Measurements from ENCODE around the gene C6orf120.
"Not testable (repeated sequence)": the region's sequence is repeated elsewhere in the genome, so short reads cannot be mapped to it uniquely, and the experiment has no call there.

C6orf120 gene

GRCh38 chr6:169685860-169686259 is 16.1 kb upstream of the C6orf120 start:
- no peak for DNase-seq

GRCh38 chr6:169689287-169689686 is 12.6 kb upstream of the C6orf120 start:
- DNase-seq, result no peak

GRCh38 chr6:169691260-169691659 is 10.7 kb upstream of the C6orf120 start:
- no peak for DNase-seq

GRCh38 chr6:169692516-169692915 is 9.4 kb upstream of the C6orf120 start:
- no peak for DNase-seq

GRCh38 chr6:169695131-169695530 is 6.8 kb upstream of the C6orf120 start:
- DNase-seq, result no peak

GRCh38 chr6:169697115-169697514 is 4.8 kb upstream of the C6orf120 start:
- not testable (repeated sequence) for DNase-seq

GRCh38 chr6:169700296-169700695 is 1.6 kb upstream of the C6orf120 start:
- DNase-seq, result no peak

GRCh38 chr6:169701311-169701953 is 494 bp upstream of the C6orf120 start:
- no peak for DNase-seq

- DNase-seq, result no peak
Measured at GRCh38 chr6:169702840-169703246, 917 bp downstream of the C6orf120 start.

- DNase-seq, result no peak
Measured at GRCh38 chr6:169707772-169708171, 5.8 kb downstream of the C6orf120 start.

- no peak for DNase-seq
Measured at GRCh38 chr6:169709293-169709692, 7.4 kb downstream of the C6orf120 start.

GRCh38 chr6:169710009-169710408 is 8.1 kb downstream of the C6orf120 start:
- no peak for DNase-seq

GRCh38 chr6:169714178-169714577 is 12.3 kb downstream of the C6orf120 start:
- no peak for DNase-seq

GRCh38 chr6:169714595-169714994 is 12.7 kb downstream of the C6orf120 start:
- DNase-seq, result no peak

GRCh38 chr6:169719117-169719516 is 17.2 kb downstream of the C6orf120 start:
- no peak for DNase-seq

GRCh38 chr6:169720207-169720855 is 18.4 kb downstream of the C6orf120 start:
- no peak for DNase-seq

GRCh38 chr6:169722362-169723199 is 20.7 kb downstream of the C6orf120 start:
- DNase-seq, result no peak

GRCh38 chr6:169723200-169723909 is 21.4 kb downstream of the C6orf120 start:
- no peak for DNase-seq

- no peak for DNase-seq
Measured at GRCh38 chr6:169723991-169724493, 22.1 kb downstream of the C6orf120 start.

GRCh38 chr6:169724494-169725124 is 22.7 kb downstream of the C6orf120 start, which contains the start of gene PHF10:
PHF10 (minus strand) TSS chr6:169724500; CDS start chr6:169723931, 569 bp downstream.
- DNase-seq, result no peak

- no peak for DNase-seq
Measured at GRCh38 chr6:169725125-169726048, 23.5 kb downstream of the C6orf120 start.
